Stimulated activated naive B cell treated with anti-CD40 and anti-IgM and Interleukin-4, amounts not matched to agents 10 μg/mL and 1 μg/mL and 100 μg/mL, for 72 hours (primary cell): ENCODE results near the gene PRSS27.
"Not testable (repeated sequence)": the region's sequence is repeated elsewhere in the genome, so short reads cannot be mapped to it uniquely, and the experiment has no call there.

Source experiments
- ATAC-seq, 2 donors: fragments of 150-1000 bp; cut with Tn5 transposase; replicated peaks; 2 replicates each; pipeline ENCODE4 v1.10.0; 2021; ENCODE audit warnings: moderate library complexity in 1 of 2
- DNase-seq: peaks from one replicate; pipeline ENCODE4 v3.0.0; 2021
- H3K27ac Mint-ChIP-seq: one replicate; pipeline ENCODE4 v1.8.0; 2022; ENCODE audit warnings: mild to moderate bottlenecking, mixed read lengths
- H3K27me3 Mint-ChIP-seq, 2 donors: one replicate each; pipeline ENCODE4 v1.8.0; 2022; ENCODE audit warnings: mixed read lengths in 2 of 2
- H3K36me3 Mint-ChIP-seq, 2 donors: one replicate each; pipeline ENCODE4 v1.8.0; 2022; ENCODE audit warnings: mixed read lengths in 2 of 2, mild to moderate bottlenecking in 1 of 2
- H3K4me1 Mint-ChIP-seq, 2 donors: one replicate each; pipeline ENCODE4 v1.8.0; 2022; ENCODE audit warnings: mixed read lengths in 2 of 2, mild to moderate bottlenecking in 1 of 2
- H3K4me3 Mint-ChIP-seq, 2 donors: one replicate each; pipeline ENCODE4 v1.8.0; 2022; ENCODE audit warnings: mild to moderate bottlenecking in 2 of 2, mixed read lengths in 2 of 2, moderate library complexity in 1 of 2
- H3K9me3 Mint-ChIP-seq, 2 donors: one replicate each; pipeline ENCODE4 v1.8.0; 2022; ENCODE audit warnings: mixed read lengths in 2 of 2, mild to moderate bottlenecking in 1 of 2

PRSS27 gene

GRCh38 chr16:2679902-2680301 lies 40.1 kb downstream of the PRSS27 start:
- not testable (repeated sequence) for H3K27ac Mint-ChIP-seq, H3K4me3 Mint-ChIP-seq, H3K9me3 Mint-ChIP-seq, ATAC-seq, H3K27me3 Mint-ChIP-seq, DNase-seq
- peaks cover 6 to 13% of the 10 kb centered on the region in 2 donors for H3K4me1 Mint-ChIP-seq
- peaks cover 4 to 12% of the 10 kb centered on the region in 2 donors for H3K36me3 Mint-ChIP-seq

- not testable (repeated sequence) for H3K27me3 Mint-ChIP-seq, DNase-seq, H3K36me3 Mint-ChIP-seq, ATAC-seq, H3K4me3 Mint-ChIP-seq, H3K27ac Mint-ChIP-seq, H3K9me3 Mint-ChIP-seq
- H3K4me1 Mint-ChIP-seq: peaks cover 5 to 16% of the 10 kb centered on the region in 2 donors
Measured at GRCh38 chr16:2678206-2678965, 41.6 kb downstream of the PRSS27 start.

GRCh38 chr16:2676937-2677336 lies 43.1 kb downstream of the PRSS27 start:
- not testable (repeated sequence) for ATAC-seq, H3K9me3 Mint-ChIP-seq, H3K36me3 Mint-ChIP-seq, H3K4me3 Mint-ChIP-seq, H3K27me3 Mint-ChIP-seq, DNase-seq, H3K27ac Mint-ChIP-seq
- H3K4me1 Mint-ChIP-seq: peaks cover 5 to 19% of the 10 kb centered on the region in 2 donors

- Mint-ChIP-seq H3K4me3 (no peak overlapping the region), H3K4me1 (peaks cover 10 to 31% of the 10 kb centered on the region in 2 donors), H3K9me3 (no peaks in the 10 kb centered on the region), H3K27ac (no peak overlapping the region), H3K27me3 (no peaks in the 10 kb centered on the region), H3K36me3 (peaks cover under 1 to 6% of the 10 kb centered on the region in 2 donors)
- DNase-seq (no peak), ATAC-seq (no peak)
Measured at GRCh38 chr16:2675714-2676113, 44.3 kb downstream of the PRSS27 start.

GRCh38 chr16:2675021-2675420 lies 45.0 kb downstream of the PRSS27 start:
- no peak overlapping the region for H3K27ac Mint-ChIP-seq
- no peak for ATAC-seq
- H3K9me3 Mint-ChIP-seq: no peaks in the 10 kb centered on the region
- H3K4me3 Mint-ChIP-seq: no peak overlapping the region
- H3K4me1 Mint-ChIP-seq: peaks cover 14 to 38% of the 10 kb centered on the region in 2 donors
- H3K27me3 Mint-ChIP-seq: no peaks in the 10 kb centered on the region
- H3K36me3 Mint-ChIP-seq: peaks cover 2 to 5% of the 10 kb centered on the region in 2 donors
- no peak for DNase-seq

GRCh38 chr16:2673066-2673999 lies 46.7 kb downstream of the PRSS27 start:
- peaks cover 19 to 46% of the 10 kb centered on the region in 2 donors for H3K4me1 Mint-ChIP-seq
- no peaks in the 10 kb centered on the region for H3K27me3 Mint-ChIP-seq
- H3K9me3 Mint-ChIP-seq: no peaks in the 10 kb centered on the region
- ATAC-seq (peak; percentile 92 to 94), DNase-seq (peak; percentile 95)
- peaks cover 7 to 14% of the 10 kb centered on the region in 2 donors for H3K36me3 Mint-ChIP-seq
- peak overlapping the region; percentile 80 to 85 for H3K4me3 Mint-ChIP-seq
- H3K27ac Mint-ChIP-seq: peak overlapping the region; percentile 79

GRCh38 chr16:2671741-2672140 lies 48.3 kb downstream of the PRSS27 start:
- H3K4me3 Mint-ChIP-seq: peak overlapping the region; percentile 13 to 75
- ATAC-seq: no peak
- no peaks in the 10 kb centered on the region for H3K27me3 Mint-ChIP-seq
- H3K36me3 Mint-ChIP-seq: peaks cover 11 to 19% of the 10 kb centered on the region in 2 donors
- H3K9me3 Mint-ChIP-seq: no peaks in the 10 kb centered on the region
- H3K4me1 Mint-ChIP-seq: peaks cover 19 to 46% of the 10 kb centered on the region in 2 donors
- H3K27ac Mint-ChIP-seq: no peak overlapping the region
- DNase-seq: no peak

GRCh38 chr16:2671193-2671592 lies 48.8 kb downstream of the PRSS27 start:
- Mint-ChIP-seq H3K4me1 (peaks cover 19 to 46% of the 10 kb centered on the region in 2 donors), H3K36me3 (peaks cover 14 to 22% of the 10 kb centered on the region in 2 donors), H3K27ac (peak overlapping the region; percentile 14), H3K4me3 (peak overlapping the region in 1 of 2 donors; percentile 16)
- not testable (repeated sequence) for H3K27me3 Mint-ChIP-seq, H3K9me3 Mint-ChIP-seq, DNase-seq, ATAC-seq

GRCh38 chr16:2670017-2670416 lies 50.0 kb downstream of the PRSS27 start:
- Mint-ChIP-seq H3K4me3 (peak overlapping the region; percentile 60 to 63), H3K4me1 (peaks cover 19 to 46% of the 10 kb centered on the region in 2 donors)
- DNase-seq: peak; percentile 44

GRCh38 chr16:2669587-2669986 lies 50.4 kb downstream of the PRSS27 start:
- Mint-ChIP-seq H3K4me1 (peaks cover 19 to 45% of the 10 kb centered on the region in 2 donors), H3K36me3 (peaks cover 16 to 25% of the 10 kb centered on the region in 2 donors), H3K27ac (peak overlapping the region; percentile 31), H3K4me3 (peak overlapping the region; percentile 5 to 60)
- not testable (repeated sequence) for H3K27me3 Mint-ChIP-seq, H3K9me3 Mint-ChIP-seq, ATAC-seq, DNase-seq

More at GRCh38 chr16:2670017-2670416, 50.0 kb downstream of the PRSS27 start:
- not testable (repeated sequence) for H3K27ac Mint-ChIP-seq, ATAC-seq, H3K9me3 Mint-ChIP-seq, H3K27me3 Mint-ChIP-seq
- peaks cover 14 to 22% of the 10 kb centered on the region in 2 donors for H3K36me3 Mint-ChIP-seq

GRCh38 chr16:2666671-2667070 lies 53.4 kb downstream of the PRSS27 start:
- not testable (repeated sequence) for H3K27ac Mint-ChIP-seq, H3K4me3 Mint-ChIP-seq, DNase-seq, H3K27me3 Mint-ChIP-seq, H3K9me3 Mint-ChIP-seq, ATAC-seq
- Mint-ChIP-seq H3K4me1 (peaks cover 21 to 41% of the 10 kb centered on the region in 2 donors), H3K36me3 (peaks cover 29 to 51% of the 10 kb centered on the region in 2 donors)

- no peaks in the 10 kb centered on the region for H3K9me3 Mint-ChIP-seq
- no peak overlapping the region for H3K4me3 Mint-ChIP-seq
- peaks cover 27 to 44% of the 10 kb centered on the region in 2 donors for H3K36me3 Mint-ChIP-seq
- H3K27me3 Mint-ChIP-seq: no peaks in the 10 kb centered on the region
- no peak for DNase-seq
- no peak for ATAC-seq
- H3K4me1 Mint-ChIP-seq: peaks cover 19 to 32% of the 10 kb centered on the region in 2 donors
- H3K27ac Mint-ChIP-seq: no peak overlapping the region
Measured at GRCh38 chr16:2664574-2664982, 55.4 kb downstream of the PRSS27 start.

GRCh38 chr16:2663553-2664546 lies 56.2 kb downstream of the PRSS27 start:
- Mint-ChIP-seq H3K4me1 (peaks cover 17 to 31% of the 10 kb centered on the region in 2 donors), H3K27me3 (no peaks in the 10 kb centered on the region), H3K9me3 (no peaks in the 10 kb centered on the region), H3K4me3 (no peak overlapping the region), H3K36me3 (peaks cover 27 to 42% of the 10 kb centered on the region in 2 donors), H3K27ac (no peak overlapping the region)
- peak; percentile 46 to 50 for ATAC-seq
- DNase-seq: no peak
